HFF-Myc (cell line): ENCODE data around the gene ZNF43.
"Not testable (repeated sequence)": the region's sequence is repeated elsewhere in the genome, so short reads cannot be mapped to it uniquely, and the experiment has no call there.

Experiments used
- DNase-seq: peaks from one replicate; pipeline ENCODE4 v3.0.0-alpha.2; 2011; ENCODE audit warnings: low read depth; ENCODE audit errors: extremely low read depth
- H3K4me3 ChIP-seq: replicated peaks from 2 replicates; pipeline ENCODE4 v1.5.1; 2011; ENCODE audit warnings: low read depth, mild to moderate bottlenecking, control low read depth, low read length
- CTCF ChIP-seq: IDR thresholded peaks from 2 replicates; pipeline ENCODE4 v1.5.1; 2012; ENCODE audit warnings: mild to moderate bottlenecking, low read depth, low read length, control low read depth; ENCODE audit errors: missing control alignments

The ZNF43 gene

GRCh38 chr19:21839976-21840375 is 4.0 kb upstream of the ZNF43 start:
- no peak for TF ChIP-seq CTCF

GRCh38 chr19:21838646-21839045 is 2.7 kb upstream of the ZNF43 start:
- TF ChIP-seq CTCF, result no peak
- no peak for DNase-seq
- H3K4me3 ChIP-seq, result no peak overlapping the region

More at GRCh38 chr19:21839976-21840375, 4.0 kb upstream of the ZNF43 start:
- H3K4me3 ChIP-seq, result no peak overlapping the region
- no peak for DNase-seq

GRCh38 chr19:21835429-21835809 is 563 bp downstream of the ZNF43 start:
- peak overlapping the region; percentile 66 for H3K4me3 ChIP-seq
- no peak for DNase-seq

GRCh38 chr19:21833733-21834132 is 2.2 kb downstream of the ZNF43 start:
- DNase-seq, result no peak
- no peak for TF ChIP-seq CTCF
- H3K4me3 ChIP-seq, result no peak overlapping the region

More at GRCh38 chr19:21835429-21835809, 563 bp downstream of the ZNF43 start:
- no peak for TF ChIP-seq CTCF

- TF ChIP-seq CTCF, result no peak
- DNase-seq, result no peak
- no peak overlapping the region for H3K4me3 ChIP-seq
Observed at GRCh38 chr19:21824679-21825078, 11.3 kb downstream of the ZNF43 start.

- no peak for DNase-seq
- H3K4me3 ChIP-seq, result no peak overlapping the region
- no peak for TF ChIP-seq CTCF
Observed at GRCh38 chr19:21823224-21823623, 12.8 kb downstream of the ZNF43 start.

- no peak overlapping the region for H3K4me3 ChIP-seq
- no peak for DNase-seq
- TF ChIP-seq CTCF, result no peak
Observed at GRCh38 chr19:21812448-21812847, 23.5 kb downstream of the ZNF43 start.

- not testable (repeated sequence) for DNase-seq, H3K4me3 ChIP-seq
Observed at GRCh38 chr19:21808400-21809000, 27.5 kb downstream of the ZNF43 start.
